Activated T-helper 1 cell treated with Interleukin-2 at 50 U/mL for 16 hours (primary cell): Measurements from ENCODE around the gene TSGA10IP.

Source experiments
- DNase-seq: peaks from one replicate; pipeline ENCODE4 v3.0.0-alpha.2; 2020; ENCODE audit warnings: low read depth

The TSGA10IP gene

DNA sequence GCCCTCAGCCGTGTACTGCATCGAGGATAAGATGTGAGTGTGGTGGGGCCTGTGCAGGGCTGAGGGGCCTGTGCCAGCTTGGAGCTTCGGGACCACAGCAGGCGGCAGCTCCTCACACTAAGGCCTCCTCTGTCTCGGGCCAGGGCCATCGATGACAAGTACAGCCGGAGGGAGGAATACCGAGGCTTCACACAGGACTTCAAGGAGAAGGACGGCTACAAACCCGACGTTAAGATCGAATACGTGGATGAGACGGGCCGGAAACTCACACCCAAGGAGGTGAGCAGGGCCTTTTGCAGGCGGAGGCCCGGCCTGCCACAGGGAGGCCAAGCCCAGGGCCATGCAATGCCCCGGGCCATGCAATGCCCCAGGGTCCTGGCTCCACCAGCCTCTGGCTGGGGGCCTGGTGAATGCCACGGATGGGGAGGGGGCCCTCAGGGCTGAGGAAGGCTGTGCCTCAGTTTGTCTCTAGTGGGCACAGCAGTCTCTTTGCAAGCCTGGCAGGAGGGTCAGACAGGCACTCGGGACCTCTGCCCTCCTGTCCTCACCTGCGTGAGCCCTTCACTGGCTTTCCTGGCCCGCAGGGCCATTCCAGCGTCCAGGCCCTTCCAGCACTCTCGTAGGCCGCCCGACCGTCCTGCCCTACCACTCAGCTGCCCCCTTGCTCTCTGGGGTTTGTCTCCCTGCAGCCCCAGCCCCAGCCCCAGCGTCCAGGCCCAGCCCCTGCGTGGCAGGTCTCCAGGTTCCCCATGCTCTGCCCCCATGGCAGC lies 32.5 kb downstream of the TSGA10IP start:
- DNase-seq, result no peak

DNA sequence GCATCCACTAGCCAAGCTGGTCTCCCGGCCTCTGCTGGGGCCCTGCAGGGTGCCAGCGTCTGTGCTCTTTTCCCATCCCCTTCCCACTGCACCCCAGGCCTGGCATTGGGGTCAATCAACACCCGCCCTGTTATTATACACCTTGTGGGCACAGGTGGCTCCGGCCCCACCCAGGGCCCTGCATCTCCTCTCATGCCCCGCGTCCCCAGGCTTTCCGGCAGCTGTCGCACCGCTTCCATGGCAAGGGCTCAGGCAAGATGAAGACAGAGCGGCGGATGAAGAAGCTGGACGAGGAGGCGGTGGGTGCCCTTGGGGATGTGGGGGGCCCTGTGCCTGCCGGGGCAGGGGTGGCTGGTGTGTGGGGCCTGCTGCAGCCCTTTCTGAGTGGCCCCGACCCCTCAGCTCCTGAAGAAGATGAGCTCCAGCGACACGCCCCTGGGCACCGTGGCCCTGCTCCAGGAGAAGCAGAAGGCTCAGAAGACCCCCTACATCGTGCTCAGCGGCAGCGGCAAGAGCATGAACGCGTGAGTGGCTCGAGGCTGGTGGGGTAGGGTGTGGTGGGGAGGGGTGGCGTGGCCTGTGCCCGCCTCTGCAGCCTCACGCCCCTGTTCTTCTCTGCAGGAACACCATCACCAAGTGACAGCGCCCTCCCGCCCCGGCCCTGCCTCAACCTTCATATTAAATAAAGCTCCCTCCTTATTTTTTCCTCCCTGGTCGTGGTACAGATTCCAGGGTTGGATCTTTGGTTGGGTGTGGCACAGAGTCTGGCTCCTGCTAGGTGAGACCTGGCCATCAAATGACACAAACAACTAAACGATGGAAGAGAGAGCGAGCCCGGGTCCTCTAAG lies 33.3 kb downstream of the TSGA10IP start:
- no peak for DNase-seq

DNA sequence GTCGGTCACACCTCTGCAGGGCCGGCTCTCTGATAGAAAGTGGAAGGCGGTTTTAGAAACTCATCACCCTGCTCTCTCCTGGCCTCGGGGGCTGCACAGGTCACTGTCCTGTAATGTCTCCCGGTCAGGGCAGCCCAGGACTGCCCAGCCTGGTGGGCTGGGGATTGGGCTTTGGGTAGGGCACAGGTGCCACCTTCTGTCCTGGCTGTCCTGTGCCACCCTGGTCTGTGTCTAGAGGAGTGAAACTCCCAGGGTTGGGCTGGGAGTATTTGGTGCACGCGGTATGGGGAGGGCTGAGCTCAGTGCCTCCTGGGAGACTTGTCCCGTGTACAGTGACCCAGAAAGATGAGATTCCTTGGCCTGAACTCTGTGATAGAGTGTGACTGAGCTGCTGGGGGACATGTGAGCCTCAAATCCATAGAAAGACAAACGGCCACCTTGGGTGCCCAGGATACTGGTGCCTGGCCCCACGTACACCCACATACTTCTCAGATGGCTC lies 34.0 kb downstream of the TSGA10IP start:
- DNase-seq, result no peak

DNA sequence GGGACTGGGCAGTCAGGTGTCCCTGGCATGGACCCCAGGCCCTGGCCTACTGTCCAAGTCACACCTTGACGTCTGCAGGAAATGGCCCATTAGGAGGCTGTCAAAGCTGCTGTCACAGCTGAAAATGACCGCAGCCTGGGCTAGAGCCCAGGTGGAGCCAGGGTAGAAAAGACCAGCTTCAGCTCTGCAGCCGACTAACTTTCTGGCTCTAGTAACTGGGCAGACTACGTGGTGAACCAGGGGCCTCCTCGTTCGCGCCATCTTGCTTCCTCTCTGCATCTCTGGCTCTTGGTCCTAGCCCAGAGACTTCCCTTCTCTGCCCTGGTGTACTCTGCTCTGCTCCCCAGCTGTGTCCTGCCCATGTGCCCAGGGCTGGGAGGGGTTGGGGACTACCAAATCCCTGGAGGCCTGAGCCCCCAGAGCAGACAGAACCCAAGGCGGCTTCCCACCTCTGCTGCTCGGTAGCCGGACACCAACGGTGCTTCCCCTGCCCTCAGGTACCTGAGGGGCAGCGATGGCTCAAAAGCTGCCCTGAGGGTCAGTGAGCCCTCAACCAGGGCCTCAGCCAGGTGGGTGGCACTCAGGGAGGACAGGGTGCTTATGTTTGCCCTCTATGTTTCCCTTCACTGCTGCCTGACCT lies 35.9 kb downstream of the TSGA10IP start:
- no peak for DNase-seq

DNA sequence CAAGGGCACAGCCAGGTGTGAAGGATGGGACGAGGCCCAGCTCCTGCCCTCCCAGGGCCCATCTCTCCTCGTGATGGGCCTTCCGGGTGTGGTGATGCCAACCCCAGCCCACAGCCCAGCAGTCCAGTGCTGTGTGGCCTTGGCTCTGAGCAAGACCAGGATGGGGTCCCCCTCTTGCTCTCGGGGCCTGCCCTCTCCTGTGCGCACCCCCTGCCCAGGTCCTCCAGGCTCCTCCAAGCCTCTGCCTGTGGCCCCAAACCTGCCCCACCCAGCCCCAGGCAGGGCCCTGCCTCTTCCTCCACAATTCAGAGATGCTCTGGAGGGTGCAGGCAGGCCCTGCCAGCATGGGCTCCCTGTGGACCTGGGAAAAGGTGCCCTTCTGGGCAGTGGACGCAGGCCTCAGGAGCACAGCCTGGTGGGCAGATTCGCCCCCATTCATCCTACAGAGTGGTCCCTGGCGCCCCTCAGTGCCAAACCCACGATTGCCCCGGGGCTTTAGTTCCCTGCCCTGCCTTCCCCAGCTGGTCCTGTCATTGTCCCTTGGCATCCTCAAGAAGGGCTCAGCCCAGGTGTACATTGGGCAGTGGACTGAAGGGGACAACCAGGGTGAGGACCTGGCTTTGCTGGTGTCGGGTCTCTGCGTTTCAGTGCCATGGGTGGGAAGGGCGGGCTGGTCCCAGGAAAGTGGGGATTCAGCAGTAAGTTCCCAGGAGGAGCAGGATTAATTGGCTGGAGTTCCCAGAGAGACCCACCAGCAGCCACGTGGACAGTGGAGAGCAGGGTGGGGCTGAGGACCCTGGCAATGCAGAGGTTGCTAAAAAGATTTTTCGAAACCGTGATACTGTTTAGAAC lies 36.9 kb downstream of the TSGA10IP start:
- DNase-seq, result no peak

DNA sequence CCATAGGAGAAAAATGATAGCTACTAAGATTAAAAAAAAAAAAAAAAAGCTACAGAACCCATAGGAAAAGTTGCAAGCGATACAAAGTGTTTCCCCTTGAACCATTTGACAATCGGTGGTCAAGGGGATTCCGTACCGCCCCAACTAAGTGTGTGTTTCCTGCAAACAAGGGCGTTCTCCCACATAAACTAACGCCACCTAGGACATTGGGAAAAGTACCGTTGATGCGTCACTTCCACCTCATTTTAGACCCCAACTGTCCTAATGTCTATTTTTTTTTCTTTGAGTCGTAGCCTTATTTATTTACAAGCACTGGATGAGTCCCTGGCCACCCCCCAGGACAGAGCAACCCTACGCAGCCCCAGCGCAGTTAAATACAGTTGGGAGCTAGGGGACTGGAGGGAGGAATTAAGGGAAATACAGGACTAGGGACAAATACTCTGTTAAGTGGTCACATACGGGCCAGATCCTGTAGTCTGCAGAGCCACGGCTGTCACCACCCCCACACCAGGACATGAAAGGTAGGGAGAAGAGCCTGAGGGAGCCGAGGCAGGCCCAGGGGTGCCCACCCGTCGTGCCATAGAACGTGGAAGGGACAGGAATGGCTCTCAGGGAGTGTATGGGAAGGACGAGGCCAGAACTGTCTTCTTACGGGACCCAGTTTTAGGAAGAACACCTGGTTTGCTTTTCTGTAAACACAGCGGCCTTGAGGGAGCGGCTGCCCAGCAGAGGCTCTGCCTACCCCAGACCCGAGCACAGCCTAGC lies 37.7 kb downstream of the TSGA10IP start:
- DNase-seq, result no peak

DNA sequence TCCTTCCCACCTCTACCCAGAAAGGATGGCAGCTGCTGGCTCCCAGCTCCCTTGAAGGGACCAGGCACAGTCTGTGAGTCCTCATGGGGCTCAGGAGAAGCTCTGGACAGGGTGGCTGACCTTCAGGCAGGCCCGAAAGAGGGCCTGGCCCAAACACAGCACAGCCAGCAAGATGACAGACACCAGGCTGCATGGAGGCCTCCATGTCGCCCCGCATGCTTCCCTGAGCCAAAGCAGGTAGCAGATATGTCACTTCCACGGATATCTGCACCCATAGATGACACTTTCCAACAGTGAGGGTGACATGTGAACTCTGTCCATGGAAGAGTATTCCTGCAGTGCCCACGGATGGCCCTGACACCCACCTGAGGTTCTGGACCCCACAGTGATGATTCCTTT lies 38.3 kb downstream of the TSGA10IP start:
- DNase-seq, result no peak

DNA sequence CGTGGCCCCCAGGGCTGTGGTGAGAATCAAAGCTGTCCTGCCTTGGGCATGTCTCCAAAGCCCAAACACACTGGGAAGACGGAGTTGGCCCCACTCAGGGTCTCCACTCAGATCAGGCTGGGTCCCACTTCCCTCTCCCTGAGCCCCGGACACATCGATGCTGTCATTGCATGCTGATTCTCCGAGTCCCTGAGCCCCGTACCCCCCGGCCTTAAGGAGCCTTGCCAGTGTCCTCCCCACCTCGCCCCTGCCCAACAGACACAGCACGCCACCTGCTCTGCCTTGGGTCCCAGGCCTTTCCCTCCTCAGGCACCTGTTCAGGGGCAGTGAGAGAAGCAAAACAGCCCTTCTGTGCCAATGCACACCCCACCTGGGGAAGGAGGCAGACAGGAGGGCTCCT lies 42.1 kb downstream of the TSGA10IP start:
- no peak for DNase-seq

DNA sequence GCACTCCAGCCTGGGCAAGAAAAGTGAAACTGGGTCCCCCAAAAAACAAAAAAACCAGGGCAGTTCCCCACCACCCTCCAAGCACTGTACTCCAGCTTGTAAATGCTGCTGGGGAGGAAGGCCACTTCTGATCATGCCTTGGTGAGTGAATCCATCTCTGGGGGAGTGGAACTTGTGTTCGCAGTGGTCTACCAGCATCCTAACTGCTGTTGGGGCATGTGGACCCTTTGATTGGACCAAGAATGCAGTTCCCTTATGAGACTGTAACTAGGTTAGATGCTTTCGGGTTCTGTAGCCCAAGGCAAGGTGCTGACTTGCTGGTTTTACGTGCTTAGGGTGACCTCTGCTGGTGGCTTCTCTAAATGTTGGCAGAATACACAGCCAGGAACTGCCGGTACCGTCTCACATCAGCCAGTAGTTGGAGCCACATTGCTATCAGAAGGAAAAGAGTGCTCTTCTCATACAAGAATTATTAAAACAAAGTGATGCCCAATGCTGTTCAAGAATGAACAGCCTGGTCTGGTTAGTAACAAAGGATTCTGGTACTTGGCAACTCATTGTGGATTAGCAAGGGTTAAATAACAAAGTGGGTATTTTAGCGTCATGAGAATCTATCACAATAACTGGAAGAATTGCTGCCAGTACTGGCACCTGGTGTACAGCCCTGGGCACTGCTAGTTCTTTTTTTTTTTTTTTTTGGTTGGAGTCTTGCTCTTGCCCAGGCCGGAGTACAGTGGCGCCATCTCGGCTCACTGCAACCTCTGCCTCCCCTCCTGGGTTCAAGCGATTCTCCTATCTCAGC lies 43.7 kb downstream of the TSGA10IP start:
- DNase-seq, result peak; percentile 80

DNA sequence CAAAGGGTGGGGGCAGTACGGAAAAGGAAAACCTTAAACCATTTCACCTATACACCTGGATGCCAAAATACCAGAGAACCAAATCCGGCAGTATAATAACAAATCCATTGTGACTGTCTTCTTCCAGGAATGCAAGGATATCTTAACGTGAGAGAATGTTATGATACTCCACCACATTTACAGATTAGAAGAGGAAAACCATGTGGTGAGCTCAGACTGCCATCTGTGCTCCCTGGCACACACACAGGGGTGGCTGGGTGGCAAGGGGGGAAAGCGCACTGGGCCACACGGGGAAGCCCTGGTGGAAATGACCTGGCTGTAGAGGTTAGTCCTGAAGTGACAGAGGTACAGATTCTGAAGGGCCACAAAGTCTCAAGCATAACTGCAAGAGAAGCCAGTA lies 46.8 kb downstream of the TSGA10IP start:
- no peak for DNase-seq

DNA sequence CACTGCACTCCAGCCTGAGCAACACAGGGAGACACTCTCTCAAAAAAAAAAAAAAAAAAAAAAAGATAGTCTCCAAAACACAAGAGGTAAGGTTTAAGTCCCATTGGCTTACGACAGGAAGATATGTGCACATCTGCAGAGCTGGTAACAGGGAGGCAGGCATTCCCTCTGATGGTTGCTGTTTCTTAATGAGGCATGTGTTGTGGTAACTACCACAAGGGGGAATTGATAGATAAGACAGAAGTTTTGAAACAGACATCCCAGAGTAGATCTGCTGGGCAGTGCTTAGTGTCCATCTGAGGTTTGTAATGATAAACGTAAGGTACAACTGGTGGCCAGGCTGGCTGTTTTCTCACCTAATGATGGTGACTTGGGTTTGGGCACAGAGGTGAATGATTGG lies 52.0 kb downstream of the TSGA10IP start:
- DNase-seq, result no peak

DNA sequence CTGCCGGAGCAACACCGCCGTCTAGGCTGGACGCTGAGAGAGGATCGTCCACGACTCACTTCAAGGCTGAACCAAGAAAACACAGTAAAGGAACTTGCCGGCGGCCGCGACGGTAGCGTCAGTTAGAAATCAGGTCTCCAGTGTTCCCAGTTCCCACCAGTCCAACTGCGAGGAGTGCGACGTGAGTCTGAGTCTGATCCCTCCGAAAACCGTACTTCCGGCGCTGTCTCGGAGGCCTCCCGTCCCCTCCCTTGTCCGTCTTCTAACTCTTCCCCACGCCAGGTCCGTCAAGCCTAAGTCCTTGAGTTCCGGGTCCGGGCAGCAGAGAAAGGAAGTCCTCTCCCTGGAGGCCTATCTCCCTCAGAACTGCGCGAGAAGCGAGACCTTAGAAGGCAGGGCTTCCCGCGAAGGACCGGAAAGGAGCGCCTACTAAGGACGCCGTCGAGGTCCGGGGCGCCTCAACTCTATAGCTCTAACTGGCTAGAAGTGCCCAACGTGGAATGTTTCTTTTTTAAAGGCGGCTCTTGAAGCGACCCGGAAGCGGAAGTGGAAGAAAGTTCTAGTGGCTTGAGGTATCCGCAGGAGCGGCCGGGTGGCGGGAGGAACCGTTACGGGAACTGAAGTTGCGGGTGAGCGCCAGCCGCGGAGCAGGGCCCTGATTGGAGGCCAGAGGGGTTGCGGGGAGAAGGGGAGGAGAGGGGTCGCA lies 56.8 kb downstream of the TSGA10IP start, which contains the start of the genes BANF1 and EIF1AD:
Gene BANF1 (plus strand): TSS at position 562 of the 706 bp plus-strand sequence. CDS start 748 bp downstream, outside the sequence.
Gene EIF1AD (minus strand): TSS at position 216 of the 706 bp plus-strand sequence. CDS start 1,768 bp downstream, outside the sequence.
- DNase-seq, result peak; percentile 88

DNA sequence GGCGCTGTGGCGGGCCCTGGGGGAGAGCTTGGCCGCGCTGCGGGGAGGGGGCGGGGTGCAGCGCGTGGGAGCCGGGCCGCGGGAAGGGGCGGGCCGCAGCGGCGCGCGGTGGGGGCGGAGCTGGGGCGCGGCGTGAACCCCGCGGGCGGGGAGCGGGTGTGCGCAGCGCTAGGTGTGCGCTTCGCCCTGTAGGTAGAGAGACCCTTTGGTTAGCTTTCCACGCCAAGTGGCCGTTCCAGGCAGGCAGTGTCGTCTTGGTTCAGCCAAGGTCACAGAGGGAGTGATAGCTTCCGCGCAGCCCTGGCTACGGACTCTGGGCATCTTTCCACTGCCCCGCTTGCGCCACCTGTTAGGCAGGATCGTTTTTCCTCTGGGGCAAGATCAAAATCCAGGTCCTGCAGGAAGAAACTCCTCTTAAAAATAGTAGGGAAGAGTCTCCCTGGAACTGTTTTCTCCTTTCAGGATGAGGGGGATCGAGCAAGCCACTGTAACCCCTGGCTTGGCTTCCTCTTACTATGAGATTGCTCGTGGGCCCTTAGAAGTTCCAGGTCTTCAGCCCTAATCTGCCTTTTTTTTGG lies 57.5 kb downstream of the TSGA10IP start:
- DNase-seq, result peak; percentile 63

DNA sequence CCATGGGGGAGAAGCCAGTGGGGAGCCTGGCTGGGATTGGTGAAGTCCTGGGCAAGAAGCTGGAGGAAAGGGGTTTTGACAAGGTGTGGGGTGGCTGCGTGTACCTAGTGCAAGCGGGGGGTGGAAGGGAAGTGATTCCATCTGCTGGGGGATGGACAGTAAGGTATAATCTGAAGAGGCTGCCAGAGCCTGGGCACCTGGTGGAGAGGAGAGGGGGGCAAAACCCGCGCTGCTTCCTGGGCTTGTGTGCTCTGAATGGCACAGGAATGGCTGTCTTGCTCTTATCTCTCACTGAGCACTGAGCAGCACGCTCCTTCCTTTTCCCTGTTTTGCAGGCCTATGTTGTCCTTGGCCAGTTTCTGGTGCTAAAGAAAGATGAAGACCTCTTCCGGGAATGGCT lies 58.0 kb downstream of the TSGA10IP start:
- DNase-seq, result no peak

DNA sequence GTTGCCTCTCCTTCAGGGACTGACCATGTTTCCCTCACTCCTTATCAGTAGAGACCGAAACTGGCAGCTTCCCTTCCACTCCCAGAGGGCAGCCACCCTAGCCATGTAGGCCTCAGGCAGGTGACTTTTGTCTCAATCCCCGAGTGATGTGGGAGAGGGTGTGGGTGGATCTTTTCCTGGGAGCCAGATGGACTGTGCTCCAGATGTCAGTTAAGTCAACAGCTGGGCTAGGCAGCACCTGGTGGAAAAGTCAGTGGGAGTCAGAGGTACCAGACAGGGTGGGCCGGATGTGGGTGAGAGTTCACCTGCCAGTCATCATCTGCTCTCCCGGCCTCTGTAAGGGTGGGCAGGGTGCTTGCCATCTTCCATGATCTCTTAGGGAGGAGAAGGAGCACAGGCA lies 58.9 kb downstream of the TSGA10IP start:
- no peak for DNase-seq

DNA sequence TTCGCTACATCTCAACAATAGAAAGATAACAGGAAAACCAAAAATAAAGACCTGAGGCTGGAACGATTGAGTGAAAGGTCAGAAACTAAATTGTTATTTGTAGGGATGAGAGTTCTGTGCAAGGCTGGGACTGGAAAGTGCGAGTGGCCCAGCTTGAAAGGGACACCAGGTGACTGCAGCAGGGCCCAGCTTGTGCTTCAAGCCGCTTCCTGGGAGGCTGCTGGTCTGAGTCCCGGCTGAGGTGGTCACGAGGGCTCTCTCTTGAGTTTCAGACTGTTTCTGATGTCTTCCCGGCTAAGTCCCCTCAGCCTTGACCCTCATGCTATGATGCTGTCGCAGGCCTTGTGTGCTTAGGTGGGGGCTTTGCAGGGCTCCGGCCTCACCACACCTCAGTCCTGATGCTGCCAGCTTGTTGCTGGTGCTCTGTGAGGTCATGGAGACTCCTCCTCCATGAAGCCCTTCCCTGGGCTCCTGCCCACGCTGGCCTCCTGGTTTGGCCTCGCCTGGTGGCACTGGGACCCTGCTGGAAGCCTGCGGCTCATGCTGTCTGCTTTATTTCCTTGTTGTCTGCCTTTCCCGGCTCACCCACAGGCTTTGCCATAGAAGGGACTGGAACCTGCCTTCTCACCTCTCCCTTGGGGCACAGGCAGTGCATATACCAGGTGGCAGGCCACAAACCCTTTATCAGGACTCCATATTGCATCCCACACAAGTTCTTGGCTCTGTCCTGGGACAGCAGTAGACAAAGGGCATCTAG lies 61.0 kb downstream of the TSGA10IP start:
- DNase-seq, result no peak

DNA sequence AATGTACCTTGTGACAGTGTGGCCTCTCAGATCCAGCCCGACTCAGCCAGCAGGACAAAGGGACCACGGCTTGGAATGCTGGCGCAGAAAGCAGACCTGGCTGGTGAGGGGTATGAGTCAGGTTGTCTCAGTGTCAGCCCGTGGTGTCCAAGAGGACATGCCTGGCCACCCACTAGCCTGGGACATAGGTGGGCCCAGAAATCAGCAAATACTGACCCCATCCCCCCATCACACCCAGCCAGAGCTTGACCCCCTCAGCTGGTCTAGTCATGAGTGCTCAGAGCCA lies 61.6 kb downstream of the TSGA10IP start:
- DNase-seq, result no peak

DNA sequence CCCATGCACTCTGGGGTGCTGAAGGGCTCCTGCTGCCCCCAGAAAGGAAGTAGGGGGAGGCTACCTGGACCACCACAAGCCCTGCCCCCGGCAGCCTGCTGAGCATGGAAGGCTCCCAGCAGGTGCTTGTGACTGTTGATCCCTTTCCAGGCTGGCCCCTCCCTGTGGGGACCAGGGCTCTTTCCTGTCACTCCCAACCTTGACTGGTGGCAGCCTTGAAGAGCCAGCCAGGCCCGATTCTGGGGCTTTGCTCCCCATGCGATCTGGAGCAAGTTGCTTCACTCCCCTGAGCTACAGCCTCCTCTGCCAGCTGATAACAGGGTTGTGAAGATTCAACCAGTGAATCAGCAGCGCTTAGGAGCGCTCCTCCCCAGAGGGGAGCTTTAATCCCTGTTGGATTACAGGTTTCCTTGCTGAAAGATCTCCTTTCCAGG lies 61.9 kb downstream of the TSGA10IP start:
- DNase-seq, result no peak
